AG04450 (cell line): Measurements from ENCODE around the gene VIPR2. TPM values are rescaled to one million over a fixed set of nuclear protein-coding genes. Genes with fewer than 3 reads are reported as not detected.

Source experiments
- CTCF ChIA-PET: fragments of 300-600, 350-600 bp; formaldehyde crosslinking; extraction: SDS; loops from one replicate; lab custom pipeline; 2022; ENCODE audit warnings: antibody characterized with exemption, inconsistent platforms; lab: Charles Lee
- POLR2A ChIA-PET: fragments of 350-600 bp; formaldehyde crosslinking; extraction: SDS; loops from one replicate; lab custom pipeline; 2021; ENCODE audit warnings: antibody characterized with exemption, inconsistent platforms; lab: Yijun Ruan, JAX
- DNase-seq: peaks from one replicate; pipeline ENCODE4 v3.0.0-alpha.2; 2011; ENCODE audit warnings: low read depth, low spot score
- H3K27ac ChIP-seq: one replicate; pipeline ENCODE4 v1.5.1; 2012; ENCODE audit warnings: low read depth, low read length, control low read depth
- H3K27me3 ChIP-seq: one replicate; pipeline ENCODE4 v1.6.0; 2012; ENCODE audit warnings: low read length; ENCODE audit not compliant: control insufficient read depth, insufficient read depth
- H3K4me3 ChIP-seq: 2 replicates; pipeline ENCODE4 v1.5.1; 2011; ENCODE audit warnings: mild to moderate bottlenecking, low read depth, low read length, control low read depth
- H3K9me3 ChIP-seq: 2 replicates; pipeline ENCODE4 v1.5.1; 2012; ENCODE audit warnings: low read length; ENCODE audit not compliant: control insufficient read depth, insufficient read depth
- polyA plus RNA-seq: library from polyadenylated mRNA; depleted of rRNA; stranded (reverse); fragments of >200 nt; gene quantifications from 2 replicates; pipeline ENCODE4 v1.2.3, GENCODE V29; 2011
- TF ChIP-seq, protein P1 (sequence below): IDR thresholded peaks from 2 replicates; pipeline ENCODE4 v1.5.1; 2011; ENCODE audit warnings: low read depth, low read length, control low read depth, inconsistent platforms

The VIPR2 gene
- polyA plus RNA-seq, 1 experiment, result not detected

DNA sequence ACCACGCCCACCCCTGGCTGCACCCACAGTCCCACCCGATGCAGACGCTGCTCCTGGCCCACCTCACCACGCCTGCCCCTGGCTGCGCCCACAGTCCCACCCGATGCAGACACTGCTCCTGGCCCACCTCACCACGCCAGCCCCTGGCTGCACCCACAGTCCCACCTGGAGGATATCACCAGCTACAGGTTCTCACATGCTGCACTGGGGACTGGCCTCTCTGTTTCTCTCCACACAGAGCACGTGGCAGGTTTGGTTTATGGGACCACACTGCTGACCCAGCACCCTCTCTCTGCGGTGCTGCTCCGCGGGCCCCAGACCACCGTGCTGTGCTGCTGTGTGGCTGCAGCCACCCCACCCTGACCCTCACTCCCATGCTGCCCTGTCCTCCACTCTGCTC, 120.9 kb downstream of the VIPR2 start:
- TF ChIP-seq, protein P1, sequence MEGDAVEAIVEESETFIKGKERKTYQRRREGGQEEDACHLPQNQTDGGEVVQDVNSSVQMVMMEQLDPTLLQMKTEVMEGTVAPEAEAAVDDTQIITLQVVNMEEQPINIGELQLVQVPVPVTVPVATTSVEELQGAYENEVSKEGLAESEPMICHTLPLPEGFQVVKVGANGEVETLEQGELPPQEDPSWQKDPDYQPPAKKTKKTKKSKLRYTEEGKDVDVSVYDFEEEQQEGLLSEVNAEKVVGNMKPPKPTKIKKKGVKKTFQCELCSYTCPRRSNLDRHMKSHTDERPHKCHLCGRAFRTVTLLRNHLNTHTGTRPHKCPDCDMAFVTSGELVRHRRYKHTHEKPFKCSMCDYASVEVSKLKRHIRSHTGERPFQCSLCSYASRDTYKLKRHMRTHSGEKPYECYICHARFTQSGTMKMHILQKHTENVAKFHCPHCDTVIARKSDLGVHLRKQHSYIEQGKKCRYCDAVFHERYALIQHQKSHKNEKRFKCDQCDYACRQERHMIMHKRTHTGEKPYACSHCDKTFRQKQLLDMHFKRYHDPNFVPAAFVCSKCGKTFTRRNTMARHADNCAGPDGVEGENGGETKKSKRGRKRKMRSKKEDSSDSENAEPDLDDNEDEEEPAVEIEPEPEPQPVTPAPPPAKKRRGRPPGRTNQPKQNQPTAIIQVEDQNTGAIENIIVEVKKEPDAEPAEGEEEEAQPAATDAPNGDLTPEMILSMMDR, result no peak
- ChIA-PET POLR2A (no interaction called here), CTCF (no interaction called here)
- Histone ChIP-seq H3K9me3 (peaks cover 78% of the 10 kb centered on the region), H3K27me3 (no peaks in the 10 kb centered on the region), H3K27ac (no peak overlapping the region), H3K4me3 (no peak overlapping the region)
- no peak for DNase-seq

DNA sequence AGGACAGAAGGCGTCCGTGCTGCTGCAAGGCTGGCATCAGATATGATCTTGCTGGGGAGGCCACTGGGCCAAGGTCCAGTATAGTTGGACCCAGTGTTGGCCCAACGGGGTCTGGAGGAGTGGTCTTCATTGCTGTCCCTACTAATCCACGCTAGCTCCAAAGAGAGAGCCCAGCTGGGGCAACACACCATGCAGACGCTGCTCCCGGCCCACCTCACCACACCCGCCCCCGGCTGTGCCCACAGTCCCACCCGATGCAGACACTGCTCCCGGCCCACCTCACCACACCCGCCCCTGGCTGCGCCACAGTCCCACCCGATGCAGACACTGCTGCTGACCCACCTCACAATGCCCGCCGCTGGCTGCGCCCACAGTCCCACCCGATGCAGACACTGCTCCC, 121.5 kb downstream of the VIPR2 start:
- TF ChIP-seq, protein P1, result no peak
- H3K27ac ChIP-seq, result no peak overlapping the region
- DNase-seq, result no peak
- no peaks in the 10 kb centered on the region for H3K27me3 ChIP-seq
- H3K9me3 ChIP-seq, result peaks cover 76% of the 10 kb centered on the region
- CTCF ChIA-PET, result no interaction called here
- POLR2A ChIA-PET, result no interaction called here
- H3K4me3 ChIP-seq, result no peak overlapping the region

DNA sequence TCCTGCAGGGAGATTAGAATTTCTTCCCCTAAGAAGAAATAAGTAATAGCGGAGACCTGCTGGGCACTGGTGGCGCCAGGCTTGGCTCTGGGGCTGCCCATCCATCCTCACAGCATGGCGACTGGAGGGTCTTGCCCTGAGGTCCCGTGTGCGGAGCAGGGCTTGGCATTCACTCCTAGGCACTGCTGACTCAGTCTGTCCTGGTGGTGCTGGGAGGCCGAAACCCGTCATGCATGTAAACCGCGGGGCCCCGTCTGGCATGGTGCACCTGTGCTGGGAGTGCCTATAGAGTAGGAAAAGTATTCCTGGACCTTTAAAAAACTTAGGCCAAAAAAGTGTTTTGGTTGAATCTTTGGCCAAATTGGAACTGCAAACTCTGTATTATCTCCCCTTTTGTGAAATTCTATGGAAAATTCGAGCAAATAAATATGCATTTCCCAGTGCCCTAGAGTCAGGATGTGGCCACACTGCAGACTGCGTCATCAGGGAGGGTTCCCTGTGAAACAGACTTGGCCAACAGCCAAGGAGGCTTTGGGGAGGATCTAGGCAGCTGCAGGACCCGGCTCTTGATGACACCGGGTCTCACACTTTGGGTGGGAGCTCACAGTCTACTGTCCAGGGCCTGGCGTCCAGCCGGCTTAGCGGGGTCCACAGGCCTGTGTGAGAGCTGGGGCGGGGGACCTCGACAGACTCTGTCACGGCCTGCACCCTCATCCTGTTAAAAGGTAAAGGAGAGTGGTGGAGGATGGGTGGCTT, 122.3 kb downstream of the VIPR2 start:
- H3K4me3 ChIP-seq, result no peak overlapping the region
- ChIA-PET POLR2A (no interaction called here), CTCF (no interaction called here)
- H3K27me3 ChIP-seq, result no peaks in the 10 kb centered on the region
- H3K27ac ChIP-seq, result no peak overlapping the region
- DNase-seq, result no peak
- peaks cover 71% of the 10 kb centered on the region for H3K9me3 ChIP-seq
- TF ChIP-seq, protein P1, result no peak

DNA sequence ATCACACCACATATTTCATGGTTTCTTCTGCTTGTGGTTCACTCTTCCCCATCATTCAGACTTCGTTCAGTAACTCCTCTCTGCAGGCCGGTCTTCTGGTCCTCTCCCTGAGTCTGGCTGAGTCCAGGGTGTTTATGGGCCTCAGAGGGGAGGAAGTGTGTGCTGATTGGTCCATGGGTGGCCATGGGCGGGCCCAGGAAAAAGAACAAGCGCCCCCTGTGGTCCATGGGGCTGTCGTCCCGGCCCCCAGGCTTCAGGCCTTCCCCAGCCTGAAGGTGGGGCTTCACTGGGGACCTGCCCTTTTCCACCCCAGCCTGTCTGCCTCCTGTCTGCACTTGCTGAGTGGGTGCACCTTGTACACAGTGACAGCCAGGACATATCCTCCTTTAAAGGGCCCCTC, 123.7 kb downstream of the VIPR2 start:
- CTCF ChIA-PET, result no interaction called here
- TF ChIP-seq, protein P1, result no peak
- H3K27me3 ChIP-seq, result no peaks in the 10 kb centered on the region
- no peak overlapping the region for H3K27ac ChIP-seq
- DNase-seq, result no peak
- H3K9me3 ChIP-seq, result peaks cover 67% of the 10 kb centered on the region
- POLR2A ChIA-PET, result no interaction called here
- no peak overlapping the region for H3K4me3 ChIP-seq

DNA sequence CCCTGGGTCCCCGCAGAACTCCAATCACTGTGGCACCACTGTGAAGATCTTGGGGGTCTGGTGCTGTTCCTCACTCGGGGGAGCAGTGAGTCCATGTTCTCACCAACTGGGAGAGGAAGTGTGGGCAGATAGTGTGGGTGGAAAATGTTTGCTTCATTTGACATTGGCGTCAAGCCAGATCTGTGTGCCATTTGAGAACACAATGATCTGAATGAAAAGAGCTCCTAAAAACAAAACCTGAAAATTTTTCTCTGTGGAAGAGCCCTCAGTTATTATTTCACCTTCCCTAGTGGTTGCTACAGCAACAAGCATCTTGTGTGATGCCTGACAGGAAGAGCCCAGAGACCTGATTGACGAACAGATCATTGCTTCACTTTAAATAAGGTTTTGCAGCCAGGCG, 125.6 kb downstream of the VIPR2 start:
- DNase-seq, result no peak
- Histone ChIP-seq H3K9me3 (peaks cover 69% of the 10 kb centered on the region), H3K27ac (no peak overlapping the region), H3K4me3 (no peak overlapping the region), H3K27me3 (no peaks in the 10 kb centered on the region)
- POLR2A ChIA-PET, result no interaction called here
- TF ChIP-seq, protein P1, result no peak
- CTCF ChIA-PET, result no interaction called here
